ENCODE results near the gene PPP1R37.
A peak's percentile ranks its signal among the peaks of the same experiment; 100 is the strongest.

Gene PPP1R37, protein sequence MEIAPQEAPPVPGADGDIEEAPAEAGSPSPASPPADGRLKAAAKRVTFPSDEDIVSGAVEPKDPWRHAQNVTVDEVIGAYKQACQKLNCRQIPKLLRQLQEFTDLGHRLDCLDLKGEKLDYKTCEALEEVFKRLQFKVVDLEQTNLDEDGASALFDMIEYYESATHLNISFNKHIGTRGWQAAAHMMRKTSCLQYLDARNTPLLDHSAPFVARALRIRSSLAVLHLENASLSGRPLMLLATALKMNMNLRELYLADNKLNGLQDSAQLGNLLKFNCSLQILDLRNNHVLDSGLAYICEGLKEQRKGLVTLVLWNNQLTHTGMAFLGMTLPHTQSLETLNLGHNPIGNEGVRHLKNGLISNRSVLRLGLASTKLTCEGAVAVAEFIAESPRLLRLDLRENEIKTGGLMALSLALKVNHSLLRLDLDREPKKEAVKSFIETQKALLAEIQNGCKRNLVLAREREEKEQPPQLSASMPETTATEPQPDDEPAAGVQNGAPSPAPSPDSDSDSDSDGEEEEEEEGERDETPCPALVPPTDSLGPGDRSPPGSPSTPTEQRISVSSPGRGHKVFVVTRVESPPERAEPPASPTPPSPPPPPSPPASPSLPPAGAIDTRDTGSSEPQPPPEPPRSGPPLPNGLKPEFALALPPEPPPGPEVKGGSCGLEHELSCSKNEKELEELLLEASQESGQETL

DNA sequence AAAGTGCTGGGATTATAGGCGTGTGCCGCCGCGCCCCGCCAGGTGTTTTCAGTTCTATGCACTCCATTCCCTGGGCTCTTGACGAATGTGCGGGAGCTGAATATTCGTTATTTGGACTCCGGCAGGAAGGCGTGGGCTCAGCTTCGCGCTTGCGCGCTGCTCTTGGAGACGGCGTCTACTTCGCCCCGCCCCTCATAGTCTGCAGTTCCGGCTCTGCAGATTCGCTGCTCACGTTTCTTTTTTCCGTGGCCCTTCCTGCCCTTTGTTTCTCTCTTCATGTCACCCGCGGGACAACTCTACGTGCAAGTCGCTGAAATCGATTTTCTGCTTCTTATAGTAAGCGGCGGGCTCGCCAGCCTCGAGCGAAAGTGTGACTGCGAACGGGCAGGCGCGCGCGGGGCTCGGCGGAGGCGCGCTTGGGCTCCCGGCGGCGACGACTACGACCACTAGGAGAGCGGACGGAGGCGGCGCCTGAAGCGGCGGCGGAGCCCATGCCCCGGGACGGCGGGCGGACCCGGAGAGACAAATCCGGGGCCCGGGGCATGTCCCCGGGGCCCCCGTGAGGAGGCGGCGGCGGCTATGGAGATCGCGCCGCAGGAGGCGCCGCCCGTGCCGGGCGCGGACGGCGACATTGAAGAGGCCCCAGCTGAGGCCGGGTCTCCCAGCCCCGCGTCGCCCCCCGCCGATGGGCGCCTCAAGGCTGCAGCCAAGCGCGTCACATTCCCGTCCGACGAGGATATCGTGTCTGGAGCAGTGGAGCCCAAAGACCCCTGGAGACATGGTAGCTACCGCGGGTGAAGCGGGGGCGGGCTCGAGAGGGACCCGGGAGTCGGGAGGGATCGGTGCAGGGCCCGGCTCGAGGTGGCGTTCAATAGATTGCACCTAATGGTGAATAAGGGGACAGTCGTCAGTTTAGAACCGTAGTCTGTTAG, at the start of gene PPP1R37:
Gene PPP1R37 (plus strand): TSS at position 433 of the 932 bp plus-strand sequence. CDS start 147 bp downstream, at position 580.
- peak; percentile 95 for DNase-seq

DNA sequence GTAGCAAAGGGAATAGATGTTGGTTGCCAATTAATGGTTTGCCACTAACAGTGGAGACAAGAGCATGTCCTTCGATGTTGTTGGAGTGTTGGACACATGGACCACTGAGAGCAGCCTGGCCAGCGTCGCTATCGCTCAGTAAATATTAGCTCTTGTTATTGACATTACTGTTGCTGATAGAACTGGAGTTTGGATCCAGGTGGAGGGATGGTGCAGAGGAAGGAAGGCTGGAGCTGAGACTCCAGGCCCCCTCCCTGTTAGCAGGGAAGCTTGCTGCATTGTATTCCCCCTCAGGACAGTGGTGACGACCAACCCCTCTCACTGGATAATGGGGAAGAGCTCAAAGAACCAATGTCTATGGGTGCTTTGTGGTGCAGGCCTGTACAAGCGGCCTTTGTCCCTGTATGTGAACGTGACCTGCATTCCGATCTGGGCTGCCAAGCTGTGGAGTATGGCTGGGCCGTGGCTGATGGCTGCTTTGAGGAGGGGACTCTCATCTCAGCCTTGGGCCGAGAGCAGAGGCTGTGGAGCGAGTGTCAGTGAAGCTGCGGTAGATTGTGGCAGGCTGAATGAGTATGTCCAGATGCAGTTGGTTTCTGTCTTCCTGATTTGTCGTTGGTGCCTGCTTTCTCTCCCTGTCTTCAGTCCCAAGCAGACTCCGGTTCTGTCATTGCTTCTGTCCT, 47.2 kb upstream of the PPP1R37 start:
- no peak for DNase-seq

DNA sequence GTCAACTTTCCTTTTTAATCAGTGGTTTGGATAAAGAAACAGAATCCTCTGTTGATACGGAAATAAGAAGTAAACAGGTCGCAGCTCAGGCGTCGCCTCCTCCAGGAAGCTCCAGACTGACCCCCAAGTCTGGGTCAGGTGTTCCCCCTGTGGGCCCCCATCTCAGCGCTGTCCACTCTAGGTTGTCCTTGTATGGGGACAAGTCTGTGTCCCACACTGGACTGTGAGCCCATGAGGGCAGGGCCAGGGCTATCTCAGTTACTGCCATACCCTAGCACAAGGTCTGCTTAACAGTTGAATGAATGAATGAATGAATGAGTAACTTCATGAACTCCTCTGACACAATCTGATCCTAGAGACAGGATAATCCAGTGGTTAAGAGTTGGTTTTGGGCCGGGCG, 46.6 kb upstream of the PPP1R37 start:
- no peak for DNase-seq

DNA sequence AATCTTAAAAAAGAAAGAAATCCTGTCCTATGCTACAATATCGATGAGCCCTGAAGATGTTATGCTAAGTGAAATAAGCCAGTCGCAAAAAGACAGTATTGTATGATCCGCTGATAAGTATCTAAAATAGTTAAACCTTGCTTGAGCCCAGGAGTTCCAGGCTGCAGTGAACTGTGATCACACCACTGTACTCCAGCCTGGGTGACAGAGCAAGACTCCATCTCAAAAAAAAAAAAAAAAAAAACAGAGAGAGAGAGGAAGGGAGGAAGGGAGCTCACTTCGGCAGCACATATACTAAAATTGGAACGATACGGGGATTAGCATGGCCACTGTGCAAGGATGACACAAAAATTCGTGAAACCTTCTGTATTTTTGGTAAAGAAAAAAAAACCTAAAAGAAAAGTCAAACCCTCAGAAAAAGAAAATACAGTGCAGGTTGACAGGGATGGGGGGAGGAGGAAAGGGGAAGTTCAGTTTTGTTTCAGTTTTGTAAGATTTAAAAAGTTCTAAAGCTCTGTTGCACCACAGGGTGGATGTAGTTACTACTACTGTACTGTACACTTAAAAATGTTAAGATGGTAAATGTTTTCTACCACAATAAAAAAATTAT, 45.7 kb upstream of the PPP1R37 start:
- DNase-seq, result no peak

DNA sequence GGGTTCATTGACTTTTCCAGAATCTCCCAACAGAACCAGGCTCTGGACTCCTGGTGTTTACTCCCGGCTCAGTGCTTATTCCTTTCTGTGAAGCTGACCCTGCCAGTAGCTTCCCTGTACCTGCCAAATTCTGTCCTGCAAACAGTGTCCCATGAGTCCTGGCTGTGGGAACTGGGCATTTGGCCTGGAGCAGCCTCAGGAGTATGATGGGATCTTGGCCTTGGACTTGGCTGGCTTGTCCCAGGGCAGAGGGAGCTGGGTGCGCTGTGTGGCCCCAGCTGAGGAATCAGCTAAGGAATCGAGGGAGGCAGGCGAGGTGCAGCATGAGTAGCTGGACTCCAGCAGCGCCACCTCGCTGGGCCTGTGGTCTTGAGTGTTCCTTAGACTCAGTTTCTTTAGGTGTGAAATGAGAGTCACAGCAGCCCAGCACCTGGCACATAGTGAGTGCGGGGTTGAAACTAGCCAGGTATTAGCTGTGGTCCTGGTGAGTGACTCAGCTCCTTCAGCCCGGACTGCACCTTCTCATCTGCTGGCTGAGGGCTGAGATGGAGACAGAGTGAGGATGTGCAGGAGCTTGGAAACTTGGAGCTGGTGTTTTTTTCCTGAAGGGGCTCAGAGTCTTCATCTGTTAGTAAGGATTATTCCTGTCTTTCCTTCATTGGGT, 43.8 kb upstream of the PPP1R37 start:
- DNase-seq, result no peak

DNA sequence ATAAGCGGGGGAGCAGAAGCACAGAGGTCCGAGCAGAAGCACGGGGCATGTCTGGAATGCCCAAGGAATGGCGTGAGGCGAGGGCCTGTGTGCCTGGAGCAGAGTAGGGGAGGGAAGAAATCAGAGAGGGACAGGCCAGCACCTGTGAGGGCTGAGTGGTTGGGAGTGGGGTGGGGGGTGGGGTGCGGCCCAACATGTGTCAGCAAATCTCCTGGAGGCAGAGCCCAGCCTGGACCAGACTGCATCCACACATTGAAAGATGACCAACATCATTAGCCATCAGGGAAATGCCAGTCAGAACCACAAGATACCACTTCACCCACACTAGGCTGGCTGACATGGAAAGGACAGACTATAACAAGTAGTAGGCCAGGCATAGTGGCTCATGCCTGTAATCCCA, 42.9 kb upstream of the PPP1R37 start:
- no peak for DNase-seq

DNA sequence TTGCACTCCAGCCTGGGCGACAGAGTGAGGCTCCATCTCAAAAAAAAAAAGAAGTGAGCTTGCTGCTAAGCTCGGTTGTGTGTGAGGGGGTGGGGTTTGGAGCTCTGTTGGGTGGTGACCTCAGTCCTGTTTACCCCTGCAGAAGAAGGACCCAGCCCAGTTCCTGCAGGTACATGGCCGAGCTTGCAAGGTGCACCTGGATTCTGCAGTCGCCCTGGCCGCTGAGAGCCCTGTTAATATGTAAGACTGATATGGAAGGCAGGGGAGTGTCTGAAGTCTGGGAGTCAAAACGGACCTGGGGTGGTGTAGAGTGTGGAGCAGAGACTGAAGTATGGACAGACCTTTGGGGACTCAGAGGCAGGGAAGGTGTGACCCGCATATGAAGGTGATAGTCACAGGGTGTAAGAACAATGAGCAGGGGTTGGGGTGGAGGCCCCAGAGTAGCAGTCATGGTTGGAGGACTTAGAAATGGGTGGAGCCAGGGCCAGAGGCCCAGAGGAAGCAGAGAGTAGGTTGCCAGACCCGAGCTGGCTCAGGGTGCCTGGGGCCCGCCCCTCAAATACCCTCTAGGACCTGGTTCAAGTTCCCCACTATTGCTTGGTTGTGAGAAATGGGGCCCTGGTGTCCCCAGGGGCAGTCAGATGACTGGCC, 40.9 kb upstream of the PPP1R37 start:
- no peak for DNase-seq

DNA sequence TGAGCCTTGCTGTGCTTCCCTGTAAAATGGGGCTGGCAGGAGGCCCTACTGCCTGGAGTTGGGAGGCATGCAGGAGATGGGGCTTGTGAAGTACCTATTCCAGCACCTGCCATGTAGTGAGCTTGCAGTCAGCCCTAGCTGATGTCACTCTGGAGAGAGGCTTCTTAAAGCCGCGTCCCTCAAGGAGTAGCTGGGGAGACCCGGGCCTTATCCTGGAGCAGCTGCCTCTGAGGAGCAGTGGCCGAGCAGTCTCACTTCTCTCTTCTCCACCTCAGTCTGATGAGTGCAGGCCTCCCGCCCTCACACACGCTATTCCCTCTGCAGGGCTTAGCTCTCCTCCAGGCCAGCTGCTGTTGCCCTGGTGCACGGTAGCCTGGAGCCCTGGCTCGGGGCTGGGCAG, 36.1 kb upstream of the PPP1R37 start:
- DNase-seq, result no peak

DNA sequence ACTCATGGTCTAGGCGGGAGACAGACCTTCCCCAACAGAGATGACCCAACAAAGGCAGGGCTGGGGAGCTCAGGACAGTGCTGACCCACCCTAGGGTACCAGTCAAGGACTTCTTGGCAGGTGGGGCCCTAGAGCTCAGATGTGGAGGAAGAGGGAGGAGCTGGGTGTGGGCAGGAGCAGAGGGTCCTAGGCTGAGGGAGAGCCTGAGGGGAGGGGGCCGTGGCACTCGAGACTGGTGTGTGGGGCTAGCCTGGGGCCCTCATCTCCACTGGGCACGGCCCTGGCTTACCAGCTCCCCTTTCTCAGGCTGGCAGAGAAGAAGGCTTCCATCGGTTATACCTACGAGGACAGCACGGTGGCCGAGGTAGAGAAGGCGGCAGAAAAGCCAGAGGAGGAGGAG, 35.5 kb upstream of the PPP1R37 start:
- DNase-seq, result no peak

DNA sequence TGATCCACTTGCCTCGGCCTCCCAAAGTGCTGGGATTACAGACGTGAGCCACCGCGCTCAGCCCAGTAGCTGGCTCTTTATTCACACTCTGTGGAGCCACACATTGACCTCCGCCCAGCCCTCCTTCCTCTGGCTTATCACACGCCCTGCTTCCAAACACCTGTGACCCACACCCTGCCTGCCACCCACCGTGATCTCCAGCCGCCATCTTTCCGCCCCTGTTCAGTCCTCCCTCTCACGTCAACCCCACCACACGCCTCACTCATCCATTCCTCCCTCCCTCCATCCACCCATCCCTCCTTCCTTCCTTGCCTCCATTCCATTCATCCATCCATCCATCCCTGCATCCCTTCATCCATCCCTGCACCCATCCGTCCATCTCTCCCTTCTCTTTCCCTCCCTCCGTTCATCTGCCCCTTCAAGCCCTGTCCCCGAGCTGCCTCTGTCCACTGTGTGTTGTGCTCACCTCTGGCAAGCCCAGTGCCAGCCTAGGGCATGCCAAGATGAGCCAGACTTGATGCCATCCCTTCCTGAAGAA, 34.3 kb upstream of the PPP1R37 start:
- no peak for DNase-seq

DNA sequence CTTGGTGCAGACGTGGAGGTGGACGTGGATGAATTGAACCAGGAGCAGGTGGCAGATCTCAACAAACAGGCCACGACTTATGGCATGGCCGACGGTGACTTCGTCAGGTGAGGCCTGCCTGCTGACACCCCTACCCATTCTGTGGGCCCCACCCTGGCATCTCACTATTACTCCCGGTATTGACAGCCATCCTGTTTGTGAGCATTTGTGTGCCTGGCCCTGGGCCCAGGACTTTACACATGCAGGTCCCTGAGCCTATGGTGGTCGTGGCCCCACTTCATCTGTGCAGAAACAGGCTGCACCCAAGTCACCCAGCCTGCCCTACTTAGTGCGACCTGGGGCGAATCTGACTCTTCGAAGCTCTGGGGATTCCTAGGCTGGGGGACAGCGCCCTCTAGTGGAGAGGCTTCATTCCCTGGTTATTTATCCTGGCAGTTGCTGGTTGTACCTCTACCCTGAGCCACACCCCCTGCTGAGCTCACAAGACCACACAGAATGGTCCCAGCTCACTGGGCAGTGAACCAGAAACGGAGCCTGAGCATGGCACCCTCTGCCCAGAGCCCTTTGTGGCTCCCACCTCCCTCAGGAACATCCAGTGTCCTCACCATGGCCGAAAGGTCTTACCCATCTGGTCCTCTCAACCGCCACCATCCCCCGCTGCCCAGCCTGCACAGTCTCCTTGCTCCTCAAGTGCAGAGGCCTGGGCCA, 33.6 kb upstream of the PPP1R37 start:
- DNase-seq, result peak; percentile 87

DNA sequence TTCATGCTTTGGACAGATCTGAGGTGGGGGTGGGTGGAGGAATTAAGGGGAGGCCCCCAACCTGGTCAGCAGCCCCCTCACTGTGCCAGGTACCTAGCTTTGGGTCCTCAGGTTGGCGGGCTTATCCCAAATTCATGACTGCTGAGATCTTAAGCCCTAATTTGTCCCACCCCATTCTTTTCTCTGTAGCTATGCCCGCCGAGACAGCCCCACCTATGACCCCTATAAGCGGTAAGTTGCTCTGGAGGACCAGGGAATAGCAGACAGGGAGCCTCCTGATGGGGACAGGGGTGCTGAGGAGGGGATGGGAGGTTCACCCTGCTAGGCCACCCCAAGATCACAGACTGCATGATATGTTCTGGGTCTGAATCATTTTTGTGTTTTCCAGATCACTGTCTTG, 31.0 kb upstream of the PPP1R37 start:
- no peak for DNase-seq

DNA sequence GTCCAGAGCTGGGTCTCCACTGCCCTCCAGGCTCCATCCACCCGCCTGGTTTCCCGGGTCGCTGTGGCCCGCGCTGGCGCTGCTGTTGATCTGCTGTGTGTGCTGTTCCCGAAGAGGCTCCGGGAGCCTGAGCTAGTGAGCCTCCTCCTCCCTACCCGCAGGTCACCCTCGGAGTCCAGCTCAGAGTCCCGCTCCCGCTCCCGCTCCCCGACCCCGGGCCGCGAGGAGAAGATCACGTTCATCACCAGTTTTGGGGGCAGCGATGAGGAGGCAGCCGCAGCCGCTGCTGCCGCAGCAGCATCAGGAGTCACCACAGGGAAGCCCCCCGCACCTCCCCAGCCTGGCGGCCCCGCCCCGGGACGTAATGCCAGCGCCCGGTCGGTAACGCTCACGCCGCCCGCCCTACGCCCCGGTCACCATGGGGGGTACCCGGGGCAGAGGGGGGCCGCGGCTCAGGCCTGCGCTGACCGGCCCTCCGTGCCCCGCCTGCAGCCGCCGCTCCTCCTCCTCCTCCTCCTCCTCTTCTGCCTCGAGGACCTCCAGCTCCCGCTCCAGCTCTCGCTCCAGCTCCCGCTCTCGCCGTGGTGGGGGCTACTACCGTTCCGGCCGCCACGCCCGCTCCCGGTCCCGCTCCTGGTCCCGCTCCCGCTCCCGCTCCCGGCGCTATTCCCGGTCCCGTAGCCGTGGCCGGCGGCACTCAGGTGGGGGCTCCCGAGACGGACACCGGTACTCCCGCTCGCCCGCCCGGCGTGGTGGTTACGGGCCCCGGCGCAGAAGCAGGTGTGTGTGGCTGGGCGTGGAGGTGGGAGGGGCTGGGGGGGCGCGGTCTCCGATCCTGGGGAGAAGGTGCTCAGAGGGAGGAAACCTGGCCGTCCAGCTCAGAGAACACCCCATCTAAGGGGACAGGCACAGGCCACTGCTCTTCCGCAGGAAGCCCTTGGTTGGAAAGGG, 28.9 kb upstream of the PPP1R37 start:
- DNase-seq, result no peak

DNA sequence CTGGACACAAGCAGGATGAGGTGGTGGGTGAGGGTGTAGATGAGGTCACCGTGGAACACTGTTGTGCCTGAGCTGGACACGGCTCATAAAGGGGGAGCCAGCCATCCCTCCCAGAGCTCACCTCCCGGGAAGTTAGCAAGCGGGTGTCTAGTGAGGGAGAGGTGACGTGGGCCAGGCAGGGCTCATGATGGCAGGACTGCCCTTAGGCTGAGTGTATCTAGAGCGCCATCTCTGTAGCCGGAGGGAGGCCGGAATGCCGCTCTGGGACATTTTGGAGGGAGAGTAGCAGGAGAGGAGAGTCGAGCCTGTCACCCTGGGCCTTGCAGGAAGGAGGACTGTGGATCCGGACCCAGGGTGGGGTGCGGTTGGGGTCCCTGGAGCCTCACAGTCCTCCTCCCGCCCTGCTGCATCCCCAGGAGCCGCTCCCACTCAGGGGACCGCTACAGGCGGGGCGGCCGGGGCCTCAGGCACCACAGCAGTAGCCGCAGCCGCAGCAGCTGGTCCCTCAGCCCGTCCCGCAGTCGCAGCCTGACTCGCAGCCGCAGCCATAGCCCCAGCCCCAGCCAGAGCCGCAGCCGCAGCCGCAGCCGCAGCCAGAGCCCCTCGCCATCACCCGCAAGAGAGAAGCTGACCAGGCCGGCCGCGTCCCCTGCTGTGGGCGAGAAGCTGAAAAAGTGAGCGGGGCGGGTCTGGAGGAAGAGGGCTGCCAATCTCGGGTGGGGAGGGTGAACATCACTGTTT, 25.9 kb upstream of the PPP1R37 start:
- DNase-seq, result no peak

DNA sequence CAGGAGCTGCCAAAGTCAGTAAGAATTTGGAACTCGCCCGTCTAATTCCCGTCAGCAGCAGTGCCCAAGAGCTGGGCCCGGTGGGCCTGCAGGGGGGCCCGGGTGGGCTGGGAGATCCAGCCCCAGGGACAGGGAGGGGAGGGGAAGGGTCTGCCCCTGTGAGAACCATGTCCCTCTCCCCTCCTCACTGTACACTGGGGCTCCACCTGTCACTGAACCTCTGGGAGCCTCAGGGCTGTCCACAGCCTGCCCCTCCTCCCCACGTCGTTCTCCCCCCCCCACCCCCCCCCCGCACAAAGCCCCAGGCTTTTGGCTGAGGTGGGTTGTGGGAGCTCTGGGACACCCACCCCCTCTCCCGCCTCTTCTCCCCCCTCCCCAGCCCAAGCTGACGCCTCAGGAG, 24.9 kb upstream of the PPP1R37 start:
- DNase-seq, result no peak

DNA sequence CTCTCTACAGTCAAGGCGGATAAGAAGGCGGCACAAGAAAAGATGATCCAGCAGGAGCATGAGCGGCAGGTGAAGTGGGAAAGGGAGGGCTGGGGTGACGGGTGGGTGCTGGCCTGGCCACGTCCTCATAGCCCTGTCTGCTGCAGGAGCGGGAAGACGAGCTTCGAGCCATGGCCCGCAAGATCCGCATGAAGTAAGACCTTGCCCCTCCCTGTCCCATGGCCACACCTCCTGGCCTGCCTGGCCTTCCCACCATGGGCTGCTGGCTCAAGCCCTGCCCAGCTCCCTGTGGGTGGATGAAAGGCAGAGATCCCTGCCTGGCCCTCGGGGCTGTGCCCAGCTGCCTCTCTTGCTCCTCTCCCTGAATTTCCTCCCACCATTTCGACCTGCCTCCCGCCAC, 23.9 kb upstream of the PPP1R37 start:
- no peak for DNase-seq

DNA sequence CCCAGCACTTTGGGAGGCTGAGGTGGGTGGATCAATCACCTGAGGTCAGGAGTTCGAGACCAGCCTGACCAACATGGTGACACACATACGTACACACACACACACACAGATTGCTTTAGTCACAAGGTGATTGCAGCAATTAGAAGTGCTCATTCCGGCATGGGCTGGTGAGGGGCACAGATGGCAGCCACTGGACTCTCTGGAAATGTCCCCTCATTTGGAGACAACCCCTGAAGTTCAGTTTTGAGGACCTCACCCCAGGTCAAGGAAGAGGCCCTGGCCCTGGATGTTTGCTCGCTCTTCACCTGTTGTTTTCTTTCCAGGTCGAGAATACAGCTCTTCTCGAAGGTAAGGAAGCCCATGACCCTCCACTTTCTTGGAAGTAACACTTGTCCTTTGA, 22.8 kb upstream of the PPP1R37 start:
- DNase-seq, result no peak

DNA sequence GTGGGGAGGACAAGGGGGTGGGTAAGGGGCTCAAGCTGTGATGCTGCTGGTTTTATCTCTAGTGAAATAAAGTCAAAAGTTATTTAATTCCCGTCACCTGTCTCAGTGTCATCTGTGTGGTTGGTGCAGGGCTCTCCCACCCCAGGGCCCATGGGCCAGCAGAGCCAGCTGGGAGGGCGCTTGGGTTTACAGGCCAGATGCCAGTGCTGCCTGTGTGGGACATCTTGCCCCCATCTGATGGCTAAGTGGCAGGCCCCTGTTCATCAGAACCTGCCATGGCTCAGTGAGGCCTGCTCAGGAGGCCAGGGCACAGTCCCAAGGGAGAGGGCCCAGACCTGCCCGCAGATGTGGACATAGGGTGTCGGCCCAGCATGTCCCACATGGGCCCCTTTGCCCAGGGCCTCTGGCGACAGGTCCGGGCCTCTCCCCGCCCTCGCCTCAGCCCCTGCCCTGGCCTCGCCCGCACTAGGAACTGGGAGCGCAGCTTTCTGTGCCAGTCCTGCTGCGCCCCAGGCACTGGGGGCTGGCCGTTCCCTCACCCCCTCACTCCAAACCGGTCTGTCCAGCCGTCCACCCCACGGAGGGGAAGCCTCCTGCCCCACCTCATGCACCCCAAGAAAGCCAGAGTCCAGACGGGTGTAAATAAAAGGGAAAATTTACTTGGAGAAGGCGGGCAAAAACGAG, 22.0 kb upstream of the PPP1R37 start:
- DNase-seq, result no peak
